WTC11 (cell line): ENCODE measurements around the gene CRLF1. TPM values are rescaled to one million over a fixed set of nuclear protein-coding genes. Genes with fewer than 3 reads are reported as not detected.
A peak's percentile ranks its signal among the peaks of the same experiment; 100 is the strongest.

ENCODE experiments used
- EMX1 ChIP-seq: fragments of 250-450 bp; sonication (Bioruptor Pico); IDR thresholded peaks from 2 replicates; pipeline ENCODE4 v1.8.0; 2021; ENCODE audit warnings: mild to moderate bottlenecking
- FOXJ3 ChIP-seq: sonication (generic); formaldehyde crosslinking; IDR thresholded peaks from 2 replicates; pipeline ENCODE4 v1.9.0; 2021; ENCODE audit warnings: missing genetic modification reagents, mild to moderate bottlenecking, borderline replicate concordance
- FOXP1 ChIP-seq: sonication (generic); formaldehyde crosslinking; IDR thresholded peaks from 2 replicates; pipeline ENCODE4 v1.8.0; 2022; ENCODE audit warnings: missing genetic modification reagents, mild to moderate bottlenecking, moderate library complexity, borderline replicate concordance
- HMGA2 ChIP-seq: fragments of 250-450 bp; sonication (Bioruptor Pico); IDR thresholded peaks from 2 replicates; pipeline ENCODE4 v1.4.0; 2021; ENCODE audit warnings: mild to moderate bottlenecking, moderate library complexity
- IRF2 ChIP-seq: sonication (generic); formaldehyde crosslinking; IDR thresholded peaks from 2 replicates; pipeline ENCODE4 v1.8.0; 2022; ENCODE audit warnings: low read depth, missing genetic modification reagents, borderline replicate concordance
- JAZF1 ChIP-seq: fragments of 250-450 bp; sonication (Bioruptor Pico); IDR thresholded peaks from 2 replicates; pipeline ENCODE4 v1.9.0; 2021; ENCODE audit warnings: moderate library complexity, mild to moderate bottlenecking, inconsistent platforms
- JUN ChIP-seq: sonication (generic); formaldehyde crosslinking; IDR thresholded peaks from 2 replicates; pipeline ENCODE4 v1.8.0; 2023; ENCODE audit warnings: mild to moderate bottlenecking, missing genetic modification reagents
- KAT7 ChIP-seq: sonication (generic); formaldehyde crosslinking; IDR thresholded peaks from 2 replicates; pipeline ENCODE4 v1.8.1; 2023; ENCODE audit warnings: missing genetic modification reagents, mild to moderate bottlenecking, borderline replicate concordance
- MYBL2 ChIP-seq: sonication (generic); formaldehyde crosslinking; IDR thresholded peaks from 2 replicates; pipeline ENCODE4 v1.8.1; 2023; ENCODE audit warnings: mild to moderate bottlenecking, moderate library complexity, missing genetic modification reagents
- PRRX2 ChIP-seq: fragments of 250-450 bp; sonication (Bioruptor Pico); IDR thresholded peaks from 2 replicates; pipeline ENCODE4 v1.8.0; 2021; ENCODE audit warnings: mild to moderate bottlenecking
- RELA ChIP-seq: sonication (generic); formaldehyde crosslinking; IDR thresholded peaks from 2 replicates; pipeline ENCODE4 v1.8.1; 2022; ENCODE audit warnings: missing genetic modification reagents, mild to moderate bottlenecking, borderline replicate concordance
- SP1 ChIP-seq: sonication (generic); formaldehyde crosslinking; conservative IDR thresholded peaks from 2 replicates; pipeline ENCODE4 v1.8.1; 2022; ENCODE audit warnings: missing genetic modification reagents
- TCF7 ChIP-seq: sonication (generic); formaldehyde crosslinking; IDR thresholded peaks from 2 replicates; pipeline ENCODE4 v1.8.0; 2022; ENCODE audit warnings: mild to moderate bottlenecking, low read depth, missing genetic modification reagents, moderate library complexity
- ZNF138 ChIP-seq: sonication (generic); formaldehyde crosslinking; conservative IDR thresholded peaks from 2 replicates; pipeline ENCODE4 v1.8.1; 2022; ENCODE audit warnings: mild to moderate bottlenecking, moderate library complexity, missing genetic modification reagents
- ZNF219 ChIP-seq: sonication (generic); formaldehyde crosslinking; IDR thresholded peaks from 2 replicates; pipeline ENCODE4 v1.8.0; 2023; ENCODE audit warnings: missing genetic modification reagents, mild to moderate bottlenecking, borderline replicate concordance
- ZNF263 ChIP-seq: sonication (generic); formaldehyde crosslinking; IDR thresholded peaks from 2 replicates; pipeline ENCODE4 v1.8.1; 2022; ENCODE audit warnings: low read depth, mild to moderate bottlenecking, moderate library complexity, missing genetic modification reagents
- ZNF416 ChIP-seq: fragments of 250-450 bp; sonication (Bioruptor Pico); IDR thresholded peaks from 2 replicates; pipeline ENCODE4 v1.9.0; 2021; ENCODE audit warnings: mild to moderate bottlenecking, inconsistent platforms
- total RNA-seq: library from RNA; stranded (reverse); gene quantifications from 3 replicates; pipeline ENCODE4 v1.2.3, GENCODE V29; 2021
- TF ChIP-seq, protein P1 (sequence below): sonication (generic); formaldehyde crosslinking; conservative IDR thresholded peaks from 2 replicates; pipeline ENCODE4 v1.8.1; 2023; ENCODE audit warnings: mild to moderate bottlenecking, low read depth, missing genetic modification reagents, moderate library complexity
- TF ChIP-seq, protein P2 (sequence below): sonication (generic); formaldehyde crosslinking; IDR thresholded peaks from 2 replicates; pipeline ENCODE4 v1.8.0; 2023; ENCODE audit warnings: mild to moderate bottlenecking, missing genetic modification reagents
- TF ChIP-seq, protein P3 (sequence below): sonication (generic); formaldehyde crosslinking; IDR thresholded peaks from 2 replicates; pipeline ENCODE4 v1.8.0; 2022; ENCODE audit warnings: mild to moderate bottlenecking, missing genetic modification reagents
- TF ChIP-seq, protein P4 (sequence below): sonication (generic); formaldehyde crosslinking; IDR thresholded peaks from 2 replicates; pipeline ENCODE4 v1.8.0; 2022; ENCODE audit warnings: mild to moderate bottlenecking, missing genetic modification reagents
- TF ChIP-seq, protein P5 (sequence below): sonication (generic); formaldehyde crosslinking; conservative IDR thresholded peaks from 2 replicates; pipeline ENCODE4 v1.8.1; 2022; ENCODE audit warnings: mild to moderate bottlenecking, missing genetic modification reagents
- TF ChIP-seq, protein P6 (sequence below): fragments of 250-450 bp; sonication (Bioruptor Pico); IDR thresholded peaks from 2 replicates; pipeline ENCODE4 v1.9.0; 2021; ENCODE audit warnings: mild to moderate bottlenecking
- TF ChIP-seq, protein P7 (sequence below): sonication (generic); formaldehyde crosslinking; IDR thresholded peaks from 2 replicates; pipeline ENCODE4 v1.8.1; 2022; ENCODE audit warnings: low read depth, missing genetic modification reagents, borderline replicate concordance
- TF ChIP-seq, protein P8 (sequence below): sonication (generic); formaldehyde crosslinking; IDR thresholded peaks from 2 replicates; pipeline ENCODE4 v1.8.1; 2023; ENCODE audit warnings: mild to moderate bottlenecking, missing genetic modification reagents, borderline replicate concordance

CRLF1 gene
- total RNA-seq, 1 experiment from 2014 or later = 36.4 TPM

DNA sequence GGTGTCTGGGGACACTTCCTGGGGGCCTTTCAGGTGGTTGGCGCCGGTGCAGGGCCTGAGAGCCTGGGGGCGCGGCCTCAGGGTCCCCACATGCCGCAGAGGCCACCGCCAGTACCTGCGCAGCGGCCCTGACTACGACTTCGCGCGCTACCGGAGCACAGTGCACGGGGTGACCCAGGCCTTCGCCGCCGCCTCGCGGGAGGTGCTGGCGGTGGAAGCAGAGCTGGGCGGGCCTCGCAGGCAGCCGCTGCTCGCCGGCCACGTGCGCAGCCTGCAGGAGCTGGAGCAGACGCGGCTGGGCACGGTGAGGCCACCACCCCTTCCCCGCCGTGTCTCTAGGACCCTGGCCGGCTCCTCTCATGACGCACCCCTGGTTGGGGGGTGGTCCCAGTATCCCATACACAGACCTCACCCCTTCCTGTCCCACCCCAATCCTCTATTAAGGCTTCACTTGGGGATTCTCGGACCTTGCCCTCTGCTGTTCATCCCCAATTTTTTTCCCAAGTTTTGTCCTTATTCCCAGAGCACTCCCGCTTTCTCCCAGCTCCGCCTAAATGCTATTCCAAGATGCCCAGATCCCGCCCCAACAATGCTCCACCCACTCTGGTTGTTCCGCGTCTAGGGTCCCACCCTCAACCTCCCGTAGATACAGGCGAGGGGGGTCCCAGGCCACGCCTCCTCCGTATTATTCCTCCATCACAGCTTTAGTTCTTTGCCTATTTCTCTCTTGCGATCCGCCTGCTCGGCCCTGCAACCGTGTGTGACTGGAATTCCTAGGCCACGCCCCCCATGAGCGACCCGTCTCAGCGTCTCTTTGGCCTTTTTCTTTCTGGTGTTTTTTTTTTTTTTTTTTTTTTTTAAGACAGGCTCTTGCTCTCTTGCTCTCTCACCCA lies 17.0 kb downstream of the CRLF1 start (continued):
- TF ChIP-seq, protein P1, sequence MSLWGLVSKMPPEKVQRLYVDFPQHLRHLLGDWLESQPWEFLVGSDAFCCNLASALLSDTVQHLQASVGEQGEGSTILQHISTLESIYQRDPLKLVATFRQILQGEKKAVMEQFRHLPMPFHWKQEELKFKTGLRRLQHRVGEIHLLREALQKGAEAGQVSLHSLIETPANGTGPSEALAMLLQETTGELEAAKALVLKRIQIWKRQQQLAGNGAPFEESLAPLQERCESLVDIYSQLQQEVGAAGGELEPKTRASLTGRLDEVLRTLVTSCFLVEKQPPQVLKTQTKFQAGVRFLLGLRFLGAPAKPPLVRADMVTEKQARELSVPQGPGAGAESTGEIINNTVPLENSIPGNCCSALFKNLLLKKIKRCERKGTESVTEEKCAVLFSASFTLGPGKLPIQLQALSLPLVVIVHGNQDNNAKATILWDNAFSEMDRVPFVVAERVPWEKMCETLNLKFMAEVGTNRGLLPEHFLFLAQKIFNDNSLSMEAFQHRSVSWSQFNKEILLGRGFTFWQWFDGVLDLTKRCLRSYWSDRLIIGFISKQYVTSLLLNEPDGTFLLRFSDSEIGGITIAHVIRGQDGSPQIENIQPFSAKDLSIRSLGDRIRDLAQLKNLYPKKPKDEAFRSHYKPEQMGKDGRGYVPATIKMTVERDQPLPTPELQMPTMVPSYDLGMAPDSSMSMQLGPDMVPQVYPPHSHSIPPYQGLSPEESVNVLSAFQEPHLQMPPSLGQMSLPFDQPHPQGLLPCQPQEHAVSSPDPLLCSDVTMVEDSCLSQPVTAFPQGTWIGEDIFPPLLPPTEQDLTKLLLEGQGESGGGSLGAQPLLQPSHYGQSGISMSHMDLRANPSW (CRISPR knock-in tag) = no peak
- TF ChIP-seq SP1 (CRISPR knock-in tag) (peak; percentile 61; the same call in 1 of the 2 replicates), ZNF219 (CRISPR knock-in tag) (0 out of 2 replicates have a peak, but pooled peaks have one; percentile 56), FOXJ3 (CRISPR knock-in tag) (no peak), JUN (CRISPR knock-in tag) (peak; percentile 84; the same call in 1 of the 2 replicates), ZNF138 (CRISPR knock-in tag) (0 out of 2 replicates have a peak, but pooled peaks have one; percentile 58), HMGA2 (no peak), KAT7 (CRISPR knock-in tag) (0 out of 2 replicates have a peak, but pooled peaks have one; percentile 68), IRF2 (CRISPR knock-in tag) (0 out of 2 replicates have a peak, but pooled peaks have one; percentile 75), EMX1 (0 out of 2 replicates have a peak, but pooled peaks have one; percentile 38), FOXP1 (peak; percentile 90), PRRX2 (CRISPR knock-in tag) (peak; percentile 14; the same call in 1 of the 2 replicates), MYBL2 (CRISPR knock-in tag) (peak; percentile 52; the same call in 1 of the 2 replicates), JAZF1 (no peak), RELA (peak; percentile 81; the same call in 1 of the 2 replicates), ZNF263 (CRISPR knock-in tag) (no peak), TCF7 (CRISPR knock-in tag) (no peak), ZNF416 (CRISPR knock-in tag) (peak; percentile 37; the same call in 1 of the 2 replicates)
- TF ChIP-seq, protein P2, sequence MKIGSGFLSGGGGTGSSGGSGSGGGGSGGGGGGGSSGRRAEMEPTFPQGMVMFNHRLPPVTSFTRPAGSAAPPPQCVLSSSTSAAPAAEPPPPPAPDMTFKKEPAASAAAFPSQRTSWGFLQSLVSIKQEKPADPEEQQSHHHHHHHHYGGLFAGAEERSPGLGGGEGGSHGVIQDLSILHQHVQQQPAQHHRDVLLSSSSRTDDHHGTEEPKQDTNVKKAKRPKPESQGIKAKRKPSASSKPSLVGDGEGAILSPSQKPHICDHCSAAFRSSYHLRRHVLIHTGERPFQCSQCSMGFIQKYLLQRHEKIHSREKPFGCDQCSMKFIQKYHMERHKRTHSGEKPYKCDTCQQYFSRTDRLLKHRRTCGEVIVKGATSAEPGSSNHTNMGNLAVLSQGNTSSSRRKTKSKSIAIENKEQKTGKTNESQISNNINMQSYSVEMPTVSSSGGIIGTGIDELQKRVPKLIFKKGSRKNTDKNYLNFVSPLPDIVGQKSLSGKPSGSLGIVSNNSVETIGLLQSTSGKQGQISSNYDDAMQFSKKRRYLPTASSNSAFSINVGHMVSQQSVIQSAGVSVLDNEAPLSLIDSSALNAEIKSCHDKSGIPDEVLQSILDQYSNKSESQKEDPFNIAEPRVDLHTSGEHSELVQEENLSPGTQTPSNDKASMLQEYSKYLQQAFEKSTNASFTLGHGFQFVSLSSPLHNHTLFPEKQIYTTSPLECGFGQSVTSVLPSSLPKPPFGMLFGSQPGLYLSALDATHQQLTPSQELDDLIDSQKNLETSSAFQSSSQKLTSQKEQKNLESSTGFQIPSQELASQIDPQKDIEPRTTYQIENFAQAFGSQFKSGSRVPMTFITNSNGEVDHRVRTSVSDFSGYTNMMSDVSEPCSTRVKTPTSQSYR (CRISPR knock-in tag) = peak; percentile 65; the same call in 1 of the 2 replicates
- TF ChIP-seq, protein P3, sequence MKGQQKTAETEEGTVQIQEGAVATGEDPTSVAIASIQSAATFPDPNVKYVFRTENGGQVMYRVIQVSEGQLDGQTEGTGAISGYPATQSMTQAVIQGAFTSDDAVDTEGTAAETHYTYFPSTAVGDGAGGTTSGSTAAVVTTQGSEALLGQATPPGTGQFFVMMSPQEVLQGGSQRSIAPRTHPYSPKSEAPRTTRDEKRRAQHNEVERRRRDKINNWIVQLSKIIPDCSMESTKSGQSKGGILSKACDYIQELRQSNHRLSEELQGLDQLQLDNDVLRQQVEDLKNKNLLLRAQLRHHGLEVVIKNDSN (CRISPR knock-in tag) = peak; percentile 64
- TF ChIP-seq, protein P4, sequence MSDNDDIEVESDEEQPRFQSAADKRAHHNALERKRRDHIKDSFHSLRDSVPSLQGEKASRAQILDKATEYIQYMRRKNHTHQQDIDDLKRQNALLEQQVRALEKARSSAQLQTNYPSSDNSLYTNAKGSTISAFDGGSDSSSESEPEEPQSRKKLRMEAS (CRISPR knock-in tag) = peak; percentile 94
- TF ChIP-seq, protein P5, sequence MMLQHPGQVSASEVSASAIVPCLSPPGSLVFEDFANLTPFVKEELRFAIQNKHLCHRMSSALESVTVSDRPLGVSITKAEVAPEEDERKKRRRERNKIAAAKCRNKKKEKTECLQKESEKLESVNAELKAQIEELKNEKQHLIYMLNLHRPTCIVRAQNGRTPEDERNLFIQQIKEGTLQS = peak; percentile 13; the same call in 1 of the 2 replicates
- TF ChIP-seq, protein P6, sequence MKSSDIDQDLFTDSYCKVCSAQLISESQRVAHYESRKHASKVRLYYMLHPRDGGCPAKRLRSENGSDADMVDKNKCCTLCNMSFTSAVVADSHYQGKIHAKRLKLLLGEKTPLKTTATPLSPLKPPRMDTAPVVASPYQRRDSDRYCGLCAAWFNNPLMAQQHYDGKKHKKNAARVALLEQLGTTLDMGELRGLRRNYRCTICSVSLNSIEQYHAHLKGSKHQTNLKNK (CRISPR knock-in tag) = peak; percentile 10; the same call in 1 of the 2 replicates
- TF ChIP-seq, protein P7, sequence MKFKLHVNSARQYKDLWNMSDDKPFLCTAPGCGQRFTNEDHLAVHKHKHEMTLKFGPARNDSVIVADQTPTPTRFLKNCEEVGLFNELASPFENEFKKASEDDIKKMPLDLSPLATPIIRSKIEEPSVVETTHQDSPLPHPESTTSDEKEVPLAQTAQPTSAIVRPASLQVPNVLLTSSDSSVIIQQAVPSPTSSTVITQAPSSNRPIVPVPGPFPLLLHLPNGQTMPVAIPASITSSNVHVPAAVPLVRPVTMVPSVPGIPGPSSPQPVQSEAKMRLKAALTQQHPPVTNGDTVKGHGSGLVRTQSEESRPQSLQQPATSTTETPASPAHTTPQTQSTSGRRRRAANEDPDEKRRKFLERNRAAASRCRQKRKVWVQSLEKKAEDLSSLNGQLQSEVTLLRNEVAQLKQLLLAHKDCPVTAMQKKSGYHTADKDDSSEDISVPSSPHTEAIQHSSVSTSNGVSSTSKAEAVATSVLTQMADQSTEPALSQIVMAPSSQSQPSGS = 0 out of 2 replicates have a peak, but pooled peaks have one; percentile 74
- TF ChIP-seq, protein P8, sequence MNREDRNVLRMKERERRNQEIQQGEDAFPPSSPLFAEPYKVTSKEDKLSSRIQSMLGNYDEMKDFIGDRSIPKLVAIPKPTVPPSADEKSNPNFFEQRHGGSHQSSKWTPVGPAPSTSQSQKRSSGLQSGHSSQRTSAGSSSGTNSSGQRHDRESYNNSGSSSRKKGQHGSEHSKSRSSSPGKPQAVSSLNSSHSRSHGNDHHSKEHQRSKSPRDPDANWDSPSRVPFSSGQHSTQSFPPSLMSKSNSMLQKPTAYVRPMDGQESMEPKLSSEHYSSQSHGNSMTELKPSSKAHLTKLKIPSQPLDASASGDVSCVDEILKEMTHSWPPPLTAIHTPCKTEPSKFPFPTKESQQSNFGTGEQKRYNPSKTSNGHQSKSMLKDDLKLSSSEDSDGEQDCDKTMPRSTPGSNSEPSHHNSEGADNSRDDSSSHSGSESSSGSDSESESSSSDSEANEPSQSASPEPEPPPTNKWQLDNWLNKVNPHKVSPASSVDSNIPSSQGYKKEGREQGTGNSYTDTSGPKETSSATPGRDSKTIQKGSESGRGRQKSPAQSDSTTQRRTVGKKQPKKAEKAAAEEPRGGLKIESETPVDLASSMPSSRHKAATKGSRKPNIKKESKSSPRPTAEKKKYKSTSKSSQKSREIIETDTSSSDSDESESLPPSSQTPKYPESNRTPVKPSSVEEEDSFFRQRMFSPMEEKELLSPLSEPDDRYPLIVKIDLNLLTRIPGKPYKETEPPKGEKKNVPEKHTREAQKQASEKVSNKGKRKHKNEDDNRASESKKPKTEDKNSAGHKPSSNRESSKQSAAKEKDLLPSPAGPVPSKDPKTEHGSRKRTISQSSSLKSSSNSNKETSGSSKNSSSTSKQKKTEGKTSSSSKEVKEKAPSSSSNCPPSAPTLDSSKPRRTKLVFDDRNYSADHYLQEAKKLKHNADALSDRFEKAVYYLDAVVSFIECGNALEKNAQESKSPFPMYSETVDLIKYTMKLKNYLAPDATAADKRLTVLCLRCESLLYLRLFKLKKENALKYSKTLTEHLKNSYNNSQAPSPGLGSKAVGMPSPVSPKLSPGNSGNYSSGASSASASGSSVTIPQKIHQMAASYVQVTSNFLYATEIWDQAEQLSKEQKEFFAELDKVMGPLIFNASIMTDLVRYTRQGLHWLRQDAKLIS = no peak
